ENCODE results near the gene DNAJC30.

GRCh38 chr7:73649576-73649975 is 33.7 kb downstream of the DNAJC30 start:
- TF ChIP-seq, protein P1, sequence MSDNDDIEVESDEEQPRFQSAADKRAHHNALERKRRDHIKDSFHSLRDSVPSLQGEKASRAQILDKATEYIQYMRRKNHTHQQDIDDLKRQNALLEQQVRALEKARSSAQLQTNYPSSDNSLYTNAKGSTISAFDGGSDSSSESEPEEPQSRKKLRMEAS (IDR thresholded peaks at IDR 0.05): no peak
- TF ChIP-seq, protein P2, sequence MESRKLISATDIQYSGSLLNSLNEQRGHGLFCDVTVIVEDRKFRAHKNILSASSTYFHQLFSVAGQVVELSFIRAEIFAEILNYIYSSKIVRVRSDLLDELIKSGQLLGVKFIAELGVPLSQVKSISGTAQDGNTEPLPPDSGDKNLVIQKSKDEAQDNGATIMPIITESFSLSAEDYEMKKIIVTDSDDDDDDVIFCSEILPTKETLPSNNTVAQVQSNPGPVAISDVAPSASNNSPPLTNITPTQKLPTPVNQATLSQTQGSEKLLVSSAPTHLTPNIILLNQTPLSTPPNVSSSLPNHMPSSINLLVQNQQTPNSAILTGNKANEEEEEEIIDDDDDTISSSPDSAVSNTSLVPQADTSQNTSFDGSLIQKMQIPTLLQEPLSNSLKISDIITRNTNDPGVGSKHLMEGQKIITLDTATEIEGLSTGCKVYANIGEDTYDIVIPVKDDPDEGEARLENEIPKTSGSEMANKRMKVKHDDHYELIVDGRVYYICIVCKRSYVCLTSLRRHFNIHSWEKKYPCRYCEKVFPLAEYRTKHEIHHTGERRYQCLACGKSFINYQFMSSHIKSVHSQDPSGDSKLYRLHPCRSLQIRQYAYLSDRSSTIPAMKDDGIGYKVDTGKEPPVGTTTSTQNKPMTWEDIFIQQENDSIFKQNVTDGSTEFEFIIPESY (IDR thresholded peaks at IDR 0.05): no peak
- TF ChIP-seq, protein P3, sequence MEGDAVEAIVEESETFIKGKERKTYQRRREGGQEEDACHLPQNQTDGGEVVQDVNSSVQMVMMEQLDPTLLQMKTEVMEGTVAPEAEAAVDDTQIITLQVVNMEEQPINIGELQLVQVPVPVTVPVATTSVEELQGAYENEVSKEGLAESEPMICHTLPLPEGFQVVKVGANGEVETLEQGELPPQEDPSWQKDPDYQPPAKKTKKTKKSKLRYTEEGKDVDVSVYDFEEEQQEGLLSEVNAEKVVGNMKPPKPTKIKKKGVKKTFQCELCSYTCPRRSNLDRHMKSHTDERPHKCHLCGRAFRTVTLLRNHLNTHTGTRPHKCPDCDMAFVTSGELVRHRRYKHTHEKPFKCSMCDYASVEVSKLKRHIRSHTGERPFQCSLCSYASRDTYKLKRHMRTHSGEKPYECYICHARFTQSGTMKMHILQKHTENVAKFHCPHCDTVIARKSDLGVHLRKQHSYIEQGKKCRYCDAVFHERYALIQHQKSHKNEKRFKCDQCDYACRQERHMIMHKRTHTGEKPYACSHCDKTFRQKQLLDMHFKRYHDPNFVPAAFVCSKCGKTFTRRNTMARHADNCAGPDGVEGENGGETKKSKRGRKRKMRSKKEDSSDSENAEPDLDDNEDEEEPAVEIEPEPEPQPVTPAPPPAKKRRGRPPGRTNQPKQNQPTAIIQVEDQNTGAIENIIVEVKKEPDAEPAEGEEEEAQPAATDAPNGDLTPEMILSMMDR (IDR thresholded peaks at IDR 0.05; ENCODE audit: low read depth, low read length, missing input control): no peak

All from liver (tissue), 2 donors.